GM23248 (cell line): Measurements from ENCODE around the gene ZNF32.

Experiments used
- EZH2 ChIP-seq: fragments of 200-600 bp; sonication (generic); IDR thresholded peaks from 2 replicates; pipeline ENCODE4 v1.6.1; 2018; ENCODE audit warnings: antibody characterized with exemption, mild to moderate bottlenecking; ENCODE audit not compliant: insufficient read depth, poor library complexity, severe bottlenecking
- EZH2phosphoT487 ChIP-seq: fragments of 200-600 bp; sonication (generic); IDR thresholded peaks from 2 replicates; pipeline ENCODE4 v1.6.1; 2018; ENCODE audit warnings: antibody characterized with exemption, moderate library complexity, mild to moderate bottlenecking, low read depth; ENCODE audit not compliant: insufficient read depth

- TF ChIP-seq EZH2phosphoT487, result no peak
- no peak for TF ChIP-seq EZH2
These were observed 37.1 kb upstream of the ZNF32 start for GRCh38 chr10:43685744-43686143.
